CD14-positive monocyte (primary cell): ENCODE results near the gene MARCHF9. TPM values are rescaled to one million over a fixed set of nuclear protein-coding genes. Genes with fewer than 3 reads are reported as not detected.

Experiments used
- DNase-seq, 3 donors: peaks; one replicate each; pipeline ENCODE4 v3.0.0-alpha.2; 2011 to 2022
- H2AFZ ChIP-seq: 2 replicates; pipeline ENCODE4 v1.6.0; 2012; ENCODE audit warnings: mild to moderate bottlenecking, low read depth, low read length, inconsistent platforms; ENCODE audit not compliant: insufficient read depth, poor library complexity, severe bottlenecking
- H3K27ac ChIP-seq, 2 donors: 1 replicate in 1 of 2; 2 replicates in 1 of 2; pipeline ENCODE4 v1.5.1; 2012 to 2013; ENCODE audit warnings: low read length in 2 of 2, control low read depth in 1 of 2, inconsistent platforms in 1 of 2, low read depth in 1 of 2, mild to moderate bottlenecking in 1 of 2
- H3K27me3 ChIP-seq, 2 donors: one replicate each; pipeline versions ENCODE4 v1.6.0 to v1.6.1; 2011 to 2013; ENCODE audit warnings: low read length in 2 of 2; ENCODE audit not compliant: control insufficient read depth in 2 of 2, insufficient read depth in 2 of 2
- H3K36me3 ChIP-seq, 2 donors: replicated peaks in 1 of 2; 1 replicate in 1 of 2; 2 replicates in 1 of 2; pipeline versions ENCODE4 v1.5.1 to v1.6.1; 2012 to 2013; ENCODE audit warnings: low read length in 2 of 2, control low read depth in 1 of 2, inconsistent platforms in 1 of 2, mild to moderate bottlenecking in 1 of 2; ENCODE audit not compliant: insufficient read depth in 2 of 2, control insufficient read depth in 1 of 2
- H3K4me1 ChIP-seq, 2 donors: 1 replicate in 1 of 2; 2 replicates in 1 of 2; pipeline versions ENCODE4 v1.5.1 to v1.6.1; 2012 to 2013; ENCODE audit warnings: low read length in 2 of 2, control low read depth in 1 of 2, inconsistent platforms in 1 of 2, mild to moderate bottlenecking in 1 of 2, moderate library complexity in 1 of 2; ENCODE audit not compliant: insufficient read depth in 2 of 2, control insufficient read depth in 1 of 2
- H3K4me2 ChIP-seq: replicated peaks from 2 replicates; pipeline ENCODE3; 2012; ENCODE audit warnings: low read length, moderate library complexity, mild to moderate bottlenecking; ENCODE audit not compliant: poor library complexity, severe bottlenecking; ENCODE audit errors: extremely low read depth
- H3K4me3 ChIP-seq, 3 experiments: fragments of 200-600 bp in 1 of 3; sonication (generic) in 1 of 3; replicated peaks in 1 of 3; 1 replicate in 2 of 3; 2 replicates in 1 of 3; pipeline ENCODE4 v1.5.1; 2011 to 2013; ENCODE audit warnings: low read length in 3 of 3, mild to moderate bottlenecking in 3 of 3, control low read depth in 2 of 3, low read depth in 2 of 3, inconsistent platforms in 1 of 3, moderate library complexity in 1 of 3
- H3K79me2 ChIP-seq: 2 replicates; pipeline ENCODE4 v1.6.0; 2012; ENCODE audit warnings: mild to moderate bottlenecking, control low read depth, inconsistent platforms, low read length, moderate library complexity; ENCODE audit not compliant: insufficient read depth
- H3K9ac ChIP-seq: 2 replicates; pipeline ENCODE4 v1.6.0; 2017; ENCODE audit warnings: low read length, mild to moderate bottlenecking; ENCODE audit not compliant: insufficient read depth, poor library complexity, severe bottlenecking
- H3K9me3 ChIP-seq, 2 donors: replicated peaks in 1 of 2; 1 replicate in 1 of 2; 2 replicates in 1 of 2; pipeline versions ENCODE4 v1.5.1 to v1.6.1; 2012 to 2013; ENCODE audit warnings: low read length in 2 of 2, control low read depth in 1 of 2; ENCODE audit not compliant: control insufficient read depth in 1 of 2, insufficient read depth in 1 of 2
- H4K20me1 ChIP-seq: 2 replicates; pipeline ENCODE4 v1.6.0; 2012; ENCODE audit warnings: mild to moderate bottlenecking, low read length, control low read depth, moderate library complexity; ENCODE audit not compliant: insufficient read depth
- H3K27ac Mint-ChIP-seq, 7 donors: one replicate each; pipeline ENCODE4 v1.8.0; 2020; ENCODE audit warnings: mild to moderate bottlenecking in 7 of 7, mixed read lengths in 7 of 7, moderate library complexity in 6 of 7, inconsistent platforms in 2 of 7
- H3K27me3 Mint-ChIP-seq, 3 donors: one replicate each; pipeline ENCODE4 v1.8.0; 2021 to 2022; ENCODE audit warnings: low read depth in 3 of 3, mild to moderate bottlenecking in 3 of 3, mixed read lengths in 3 of 3, moderate library complexity in 3 of 3, inconsistent platforms in 1 of 3
- H3K36me3 Mint-ChIP-seq, 2 donors: one replicate each; pipeline ENCODE4 v1.8.0; 2020; ENCODE audit warnings: mixed read lengths in 2 of 2, inconsistent platforms in 1 of 2, mild to moderate bottlenecking in 1 of 2
- H3K4me1 Mint-ChIP-seq: one replicate; pipeline ENCODE4 v1.8.0; 2020; ENCODE audit warnings: mild to moderate bottlenecking, mixed read lengths
- H3K4me3 Mint-ChIP-seq, 2 donors: one replicate each; pipeline ENCODE4 v1.8.0; 2020; ENCODE audit warnings: mild to moderate bottlenecking in 2 of 2, mixed read lengths in 2 of 2, moderate library complexity in 1 of 2
- H3K9me3 Mint-ChIP-seq, 7 donors: one replicate each; pipeline ENCODE4 v1.8.0; 2020 to 2022; ENCODE audit warnings: mixed read lengths in 7 of 7, mild to moderate bottlenecking in 6 of 7, moderate library complexity in 6 of 7, inconsistent platforms in 2 of 7
- CTCF ChIP-seq: fragments of 200-600 bp; IDR thresholded peaks from one replicate; pipeline ENCODE4 v1.8.0; 2022; ENCODE audit warnings: antibody characterized with exemption, mild to moderate bottlenecking
- WGBS: methylation state at CpG from one replicate; pipeline ENCODE4 v1.1.5; 2013; ENCODE audit warnings: missing lambda C conversion rate; ENCODE audit not compliant: insufficient coverage; 5-methylcytosine and 5-hydroxymethylcytosine counted together
- intact Hi-C, 2 donors: fragments of 100-400 bp; cut with micrococcal nuclease; formaldehyde crosslinking; loops; one replicate each; pipeline versions ENCODE4 v1.15.0 to v1.15.1; 2023
- polyA plus RNA-seq, 3 donors: library from polyadenylated mRNA; depleted of rRNA in 1 of 3; unstranded in 2 of 3; stranded (reverse) in 1 of 3; fragments of 300-500 nt in 2 of 3; fragments of >200 nt in 1 of 3; fragmentation: Illumina TruSeq in 2 of 3; gene quantifications; 1 replicate in 2 of 3; 2 replicates in 1 of 3; pipeline ENCODE4 v1.2.3, GENCODE V29; 2012 to 2021

Gene MARCHF9
- polyA plus RNA-seq, 3 donors = 0.14 to 9.5 (median 0.23) TPM

- peaks cover 0 to 15% (median 12%) of the 10 kb centered on the region in 7 donors for H3K9me3 Mint-ChIP-seq
- peaks cover 0 to 14% of the 10 kb centered on the region in 2 donors for H3K9me3 ChIP-seq
- WGBS = no CpG with 5 or more reads among the region's 5 CpGs
- peaks cover 3% of the 10 kb centered on the region for H3K4me1 Mint-ChIP-seq
- no peak overlapping the region for H3K4me3 Mint-ChIP-seq
- peaks cover 62 to 78% of the 10 kb centered on the region in 2 donors for H3K36me3 Mint-ChIP-seq
- no peak overlapping the region for H2AFZ ChIP-seq
- H3K27me3 Mint-ChIP-seq = peaks cover 0 to 2% (median 1%) of the 10 kb centered on the region in 3 donors
- H3K27ac Mint-ChIP-seq = peak overlapping the region in 2 of 7 donors; percentile 11 to 73
- no peak overlapping the region for H3K9ac ChIP-seq
- no peak overlapping the region for H3K4me3 ChIP-seq
- intact Hi-C loops = no loop called here
- no peak overlapping the region for H3K4me2 ChIP-seq
- no peak overlapping the region for H3K27ac ChIP-seq
- H3K79me2 ChIP-seq = no peaks in the 10 kb centered on the region
- peaks cover 70 to 77% of the 10 kb centered on the region in 2 donors for H3K36me3 ChIP-seq
- no peaks in the 10 kb centered on the region for H3K27me3 ChIP-seq
- H3K4me1 ChIP-seq = no peaks in the 10 kb centered on the region
- no peak for DNase-seq
- no peaks in the 10 kb centered on the region for H4K20me1 ChIP-seq
- TF ChIP-seq CTCF = no peak
Observed at GRCh38 chr12:57729321-57729844, 25.5 kb upstream of the MARCHF9 start.

DNA sequence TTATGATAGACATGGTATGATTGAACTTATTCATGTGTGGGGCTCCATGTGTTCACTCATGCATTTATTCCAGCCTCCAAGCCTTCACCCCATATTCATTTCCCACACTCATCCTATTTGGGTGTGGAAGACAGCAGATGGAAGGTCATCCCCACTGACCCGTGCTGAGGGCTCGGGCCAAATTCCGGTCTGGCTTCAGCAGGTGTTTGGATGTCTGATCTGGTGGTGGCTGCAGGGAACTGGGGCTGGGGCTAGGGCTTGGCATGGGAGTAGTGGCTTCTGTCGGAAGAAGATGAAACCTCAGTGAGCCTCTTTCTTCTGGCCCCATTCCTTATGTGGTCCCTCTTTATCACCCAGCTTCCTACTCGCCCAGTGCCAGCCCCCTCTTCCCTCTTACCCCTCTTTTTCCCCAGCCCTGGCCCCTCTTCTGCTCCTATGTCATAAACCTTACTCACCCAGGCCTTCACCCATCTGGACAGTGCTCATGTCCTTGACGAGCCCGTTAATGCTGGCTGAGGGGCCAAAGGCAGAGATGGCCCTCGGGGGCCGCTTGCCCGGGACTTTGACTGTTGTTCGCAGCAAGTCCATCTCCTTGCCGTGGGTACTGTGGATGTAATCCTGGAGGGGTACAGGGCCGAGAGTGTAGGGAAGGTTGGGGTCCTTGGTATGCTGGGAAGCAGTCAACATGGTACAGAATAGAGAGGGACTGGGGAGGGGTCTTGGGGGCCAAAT, 24.4 kb upstream of the MARCHF9 start:
- TF ChIP-seq CTCF = no peak
- intact Hi-C loops = no loop called here
- Mint-ChIP-seq H3K36me3 (peaks cover 69 to 86% of the 10 kb centered on the region in 2 donors), H3K27me3 (peaks cover 0 to 1% (median 0%) of the 10 kb centered on the region in 3 donors), H3K9me3 (peaks cover 0 to 15% (median 12%) of the 10 kb centered on the region in 7 donors), H3K4me3 (no peak overlapping the region), H3K27ac (peak overlapping the region in 1 of 7 donors; percentile 60), H3K4me1 (no peaks in the 10 kb centered on the region)
- no peak overlapping the region for H3K4me2 ChIP-seq
- H3K9me3 ChIP-seq = peaks cover 0 to 14% of the 10 kb centered on the region in 2 donors
- no peak for DNase-seq
- H3K27me3 ChIP-seq = no peaks in the 10 kb centered on the region
- peaks cover 76 to 87% of the 10 kb centered on the region in 2 donors for H3K36me3 ChIP-seq
- H2AFZ ChIP-seq = no peak overlapping the region
- H3K4me1 ChIP-seq = no peaks in the 10 kb centered on the region
- no peak overlapping the region for H3K9ac ChIP-seq
- H4K20me1 ChIP-seq = no peaks in the 10 kb centered on the region
- 98% methylated on average over 12 of the region's 13 CpGs for WGBS
- H3K79me2 ChIP-seq = no peaks in the 10 kb centered on the region
- no peak overlapping the region for H3K27ac ChIP-seq
- no peak overlapping the region for H3K4me3 ChIP-seq
